Prostate gland (tissue), 2 donors: ENCODE results near the gene ESPN.

Experiments used
- CTCF ChIP-seq, 4 experiments: fragments of 200-600 bp in 2 of 4; fragments of 450-650 bp in 2 of 4; sonication (generic) in 2 of 4; IDR thresholded peaks; 1 replicate in 3 of 4; 2 replicates in 1 of 4; pipeline ENCODE4 v1.5.1; 2016 to 2019; ENCODE audit warnings: antibody characterized with exemption in 4 of 4, mild to moderate bottlenecking in 2 of 4, moderate library complexity in 2 of 4
- POLR2A ChIP-seq: fragments of 450-650 bp; IDR thresholded peaks from one replicate; pipeline ENCODE4 v1.6.1; 2016; ENCODE audit warnings: antibody characterized with exemption, mild to moderate bottlenecking

GRCh38 chr1:6391951-6392808 is 32.4 kb upstream of the ESPN start:
- TF ChIP-seq CTCF (IDR thresholded peaks at IDR 0.05) = no peak
- TF ChIP-seq POLR2A = no peak
